Neutrophil (primary cell): ENCODE data around the gene RPP25L.

Experiments
- H3K27ac ChIP-seq: fragments of 200-600 bp; sonication (generic); 2 replicates; pipeline ENCODE4 v1.5.1; 2016; ENCODE audit warnings: mild to moderate bottlenecking, moderate library complexity
- H3K27me3 ChIP-seq: fragments of 200-600 bp; sonication (generic); 2 replicates; pipeline ENCODE4 v1.6.0; 2016; ENCODE audit warnings: mild to moderate bottlenecking
- H3K36me3 ChIP-seq: fragments of 200-600 bp; sonication (generic); 2 replicates; pipeline ENCODE4 v1.5.1; 2017
- H3K4me1 ChIP-seq, 2 experiments: fragments of 200-600 bp in 1 of 2; sonication (generic) in 1 of 2; 1 replicate in 1 of 2; 2 replicates in 1 of 2; pipeline versions ENCODE4 v1.5.1 to v1.6.1; 2013 to 2016; ENCODE audit warnings: low read depth in 1 of 2, low read length in 1 of 2, mild to moderate bottlenecking in 1 of 2, moderate library complexity in 1 of 2; ENCODE audit not compliant: control insufficient read depth in 1 of 2, insufficient read depth in 1 of 2
- H3K4me3 ChIP-seq, 2 experiments: fragments of 200-600 bp in 1 of 2; sonication (generic) in 1 of 2; 1 replicate in 1 of 2; 2 replicates in 1 of 2; pipeline ENCODE4 v1.5.1; 2013 to 2016; ENCODE audit warnings: low read depth in 1 of 2, low read length in 1 of 2, mild to moderate bottlenecking in 1 of 2, moderate library complexity in 1 of 2
- H3K9me3 ChIP-seq: fragments of 200-600 bp; sonication (generic); 2 replicates; pipeline ENCODE4 v1.5.1; 2016
- CTCF ChIP-seq: fragments of 200-600 bp; sonication (generic); IDR thresholded peaks from 2 replicates; pipeline ENCODE4 v1.5.1; 2016; ENCODE audit warnings: antibody characterized with exemption

RPP25L gene

DNA sequence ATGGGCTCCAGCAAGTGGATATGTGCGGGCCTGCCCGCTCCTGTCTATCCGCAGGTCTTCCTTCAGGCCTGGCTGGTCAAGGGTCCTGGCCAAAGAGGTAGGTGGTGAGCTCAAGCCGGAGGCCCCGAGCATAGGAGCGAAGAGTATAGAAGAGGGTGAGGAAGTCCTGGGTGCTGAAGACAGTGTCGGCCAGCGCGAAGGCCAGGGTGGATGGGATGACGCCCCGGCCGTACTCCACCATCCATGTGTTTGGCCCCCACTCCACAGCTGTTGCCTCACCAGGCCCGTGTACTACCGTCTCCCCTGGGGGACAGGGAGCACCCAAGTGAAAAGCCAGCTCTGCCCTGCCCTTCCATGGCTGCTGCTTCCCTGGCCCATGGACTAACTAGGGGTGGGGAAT lies 23.7 kb upstream of the RPP25L start:
- Histone ChIP-seq H3K4me3 (no peak overlapping the region), H3K4me1 (peaks cover 17 to 19% of the 10 kb centered on the region in 2 experiments), H3K36me3 (no peaks in the 10 kb centered on the region), H3K9me3 (no peaks in the 10 kb centered on the region), H3K27ac (no peak overlapping the region), H3K27me3 (peaks cover 26% of the 10 kb centered on the region)
- no peak for TF ChIP-seq CTCF

GRCh38 chr9:34634551-34635248 lies 22.8 kb upstream of the RPP25L start:
- H3K36me3 ChIP-seq = no peaks in the 10 kb centered on the region
- H3K4me3 ChIP-seq = no peak overlapping the region
- TF ChIP-seq CTCF = no peak
- H3K4me1 ChIP-seq = peaks cover 17 to 19% of the 10 kb centered on the region in 2 experiments
- peaks cover 35% of the 10 kb centered on the region for H3K27me3 ChIP-seq
- H3K27ac ChIP-seq = no peak overlapping the region
- H3K9me3 ChIP-seq = no peaks in the 10 kb centered on the region

GRCh38 chr9:34633851-34634550 lies 22.1 kb upstream of the RPP25L start:
- Histone ChIP-seq H3K9me3 (no peaks in the 10 kb centered on the region), H3K36me3 (no peaks in the 10 kb centered on the region), H3K27ac (no peak overlapping the region), H3K4me3 (no peak overlapping the region), H3K27me3 (peaks cover 42% of the 10 kb centered on the region), H3K4me1 (peaks cover 17 to 23% of the 10 kb centered on the region in 2 experiments)
- TF ChIP-seq CTCF = peak; percentile 88

DNA sequence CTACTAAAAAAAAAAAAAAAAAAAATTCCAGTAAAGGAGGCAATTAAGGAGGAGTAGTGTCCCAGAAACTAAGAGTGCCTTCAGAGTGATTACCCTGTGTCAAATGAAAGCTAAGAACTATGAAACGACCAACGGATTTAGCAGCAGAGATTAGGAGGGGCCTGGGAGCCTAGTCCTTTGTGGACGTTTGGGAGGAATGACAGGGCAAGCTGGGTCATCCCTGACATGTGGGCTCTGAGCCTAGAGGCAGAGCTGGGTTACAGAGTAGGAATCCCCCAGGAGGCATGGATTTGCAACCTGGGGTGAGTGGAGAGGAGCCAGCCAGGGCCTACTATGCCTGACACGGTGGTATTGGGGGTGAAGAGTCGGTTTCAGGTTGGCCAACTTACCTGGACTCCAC lies 21.3 kb upstream of the RPP25L start:
- no peak overlapping the region for H3K27ac ChIP-seq
- H3K4me3 ChIP-seq = no peak overlapping the region
- no peaks in the 10 kb centered on the region for H3K36me3 ChIP-seq
- H3K4me1 ChIP-seq = peaks cover 18 to 25% of the 10 kb centered on the region in 2 experiments
- peaks cover 50% of the 10 kb centered on the region for H3K27me3 ChIP-seq
- no peaks in the 10 kb centered on the region for H3K9me3 ChIP-seq
- TF ChIP-seq CTCF = no peak

GRCh38 chr9:34630402-34631154 lies 18.7 kb upstream of the RPP25L start:
- Histone ChIP-seq H3K27ac (no peak overlapping the region), H3K27me3 (peaks cover 72% of the 10 kb centered on the region), H3K36me3 (no peaks in the 10 kb centered on the region), H3K4me1 (peaks cover 5 to 10% of the 10 kb centered on the region in 2 experiments), H3K9me3 (no peaks in the 10 kb centered on the region), H3K4me3 (no peak overlapping the region)
- no peak for TF ChIP-seq CTCF
